ENCODE data around the gene RFLNA.

GRCh38 chr12:124356221-124356620 lies 61.3 kb downstream of the RFLNA start:
- TF ChIP-seq USF2 (IDR thresholded peaks at IDR 0.05; ENCODE audit: low read depth, low read length) (no peak), RFX5 (IDR thresholded peaks at IDR 0.05; ENCODE audit: low read depth, low read length) (no peak), SMC3 (IDR thresholded peaks at IDR 0.05; ENCODE audit: low read depth, low read length) (no peak), CTCF (conservative IDR thresholded peaks at IDR 0.05; ENCODE audit: low read depth, low read length) (no peak), CEBPB (IDR thresholded peaks at IDR 0.05; ENCODE audit: low read depth, low read length) (no peak), RAD21 (IDR thresholded peaks at IDR 0.05; ENCODE audit: low read length) (no peak), MAZ (IDR thresholded peaks at IDR 0.05; ENCODE audit: borderline replicate concordance, low read depth, low read length) (no peak), POLR2A (IDR thresholded peaks at IDR 0.05; ENCODE audit: low read depth, low read length) (no peak), BHLHE40 (IDR thresholded peaks at IDR 0.05; ENCODE audit: low read depth, low read length) (no peak), NFE2L2 (IDR thresholded peaks at IDR 0.05; ENCODE audit: low read depth, low read length) (no peak)

Data from IMR-90 (cell line).